Caco-2 (cell line): Measurements from ENCODE around the gene FOXD2. TPM values are rescaled to one million over a fixed set of nuclear protein-coding genes. Genes with fewer than 3 reads are reported as not detected.
A peak's percentile ranks its signal among the peaks of the same experiment; 100 is the strongest.

Source experiments
- BruUV-seq: library from RNA; stranded (reverse); fragments of 400-500 nt; replicated peaks from 2 replicates; lab custom pipeline; 2021; lab: Mats Ljungman, UMichigan
- CTCF ChIA-PET: fragments of 300-600 bp; sonication (Branson Sonifier 250); formaldehyde crosslinking; loops from one replicate; lab custom pipeline; 2022; ENCODE audit warnings: antibody characterized with exemption; lab: Charles Lee
- POLR2A ChIA-PET: fragments of 300-600 bp; sonication (Branson Sonifier 250); formaldehyde crosslinking; loops from one replicate; lab custom pipeline; 2022; ENCODE audit warnings: antibody characterized with exemption; lab: Charles Lee
- DNase-seq, 2 experiments: peaks; one replicate each; pipeline versions ENCODE4 v3.0.0 to v3.0.0-alpha.2; 2020 to 2022
- H3K27me3 ChIP-seq: replicated peaks from 2 replicates; pipeline ENCODE4 v1.6.0; 2011; ENCODE audit warnings: low read length; ENCODE audit not compliant: control insufficient read depth, insufficient read depth
- H3K36me3 ChIP-seq: 2 replicates; pipeline ENCODE4 v1.5.1; 2011; ENCODE audit warnings: low read length; ENCODE audit not compliant: control insufficient read depth, insufficient read depth
- H3K4me1 ChIP-seq: fragments of 250-450 bp; sonication (Bioruptor Pico); 2 replicates; pipeline ENCODE4 v1.5.1; 2020; ENCODE audit warnings: mild to moderate bottlenecking
- H3K4me3 ChIP-seq: 2 replicates; pipeline ENCODE4 v1.5.1; 2011; ENCODE audit warnings: low read depth, mild to moderate bottlenecking, control low read depth, low read length
- H3K9me3 ChIP-seq: fragments of 250-450 bp; sonication (Bioruptor Pico); 2 replicates; pipeline ENCODE4 v1.5.1; 2020; ENCODE audit warnings: mild to moderate bottlenecking, moderate library complexity
- H3K27ac Mint-ChIP-seq: one replicate; pipeline ENCODE4 v1.8.0; 2022; ENCODE audit warnings: mixed read lengths; ENCODE audit not compliant: unreplicated experiment
- H3K27me3 Mint-ChIP-seq: one replicate; pipeline ENCODE4 v1.8.0; 2022; ENCODE audit warnings: mixed read lengths; ENCODE audit not compliant: insufficient read depth, unreplicated experiment
- H3K36me3 Mint-ChIP-seq: one replicate; pipeline ENCODE4 v1.8.0; 2022; ENCODE audit warnings: mild to moderate bottlenecking, mixed read lengths; ENCODE audit not compliant: insufficient read depth, unreplicated experiment
- H3K4me1 Mint-ChIP-seq: one replicate; pipeline ENCODE4 v1.8.0; 2022; ENCODE audit warnings: low read depth, mixed read lengths; ENCODE audit not compliant: unreplicated experiment
- H3K4me3 Mint-ChIP-seq: one replicate; pipeline ENCODE4 v1.8.0; 2022; ENCODE audit warnings: mild to moderate bottlenecking, moderate library complexity, mixed read lengths; ENCODE audit not compliant: unreplicated experiment
- H3K9me3 Mint-ChIP-seq: one replicate; pipeline ENCODE4 v1.8.0; 2022; ENCODE audit warnings: mixed read lengths; ENCODE audit not compliant: unreplicated experiment
- intact Hi-C: fragments of 100-400 bp; cut with micrococcal nuclease; formaldehyde crosslinking; loops from one replicate; pipeline ENCODE4 v1.10.0; 2022; ENCODE audit not compliant: unreplicated experiment
- total RNA-seq: library from RNA; stranded (reverse); gene quantifications from 2 replicates; pipeline ENCODE4 v1.2.3, GENCODE V29; 2022
- TF ChIP-seq, protein P1 (sequence below), 2 experiments: fragments of 200-600 bp in 1 of 2; IDR thresholded peaks; 1 replicate in 1 of 2; 2 replicates in 1 of 2; pipeline versions ENCODE4 v1.5.1 to v1.8.0; 2011 to 2022; ENCODE audit warnings: antibody characterized with exemption in 1 of 2, control low read depth in 1 of 2, inconsistent platforms in 1 of 2, low read depth in 1 of 2, low read length in 1 of 2, mild to moderate bottlenecking in 1 of 2, moderate library complexity in 1 of 2; ENCODE audit not compliant: insufficient read depth in 1 of 2, severe bottlenecking in 1 of 2, unreplicated experiment in 1 of 2

Gene FOXD2
- total RNA-seq, 1 experiment from 2014 or later: 4.6 TPM

DNA sequence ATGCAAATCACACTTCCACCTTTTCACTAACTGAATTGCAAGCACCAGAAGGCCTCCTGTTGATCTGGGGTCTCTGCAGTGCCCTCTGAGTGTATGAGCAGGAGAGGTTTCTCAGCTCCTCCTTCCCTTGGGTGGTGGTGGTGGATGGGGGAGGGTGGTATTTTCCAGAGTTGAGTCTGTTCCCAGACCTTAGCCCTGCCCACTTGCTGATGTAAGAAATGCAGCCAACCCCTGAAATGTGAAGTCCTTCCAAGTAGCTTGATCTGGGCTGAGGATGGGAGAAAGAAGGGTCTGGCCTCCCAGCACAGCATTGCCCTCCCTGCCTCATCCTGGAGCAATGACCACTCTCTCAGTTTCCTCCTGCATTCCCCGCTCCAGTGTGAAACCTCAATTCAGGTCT, 6.3 kb upstream of the FOXD2 start:
- BruUV-seq: no TSS peak
- POLR2A ChIA-PET: no interaction called here
- no peak for DNase-seq
- Histone ChIP-seq H3K9me3 (no peaks in the 10 kb centered on the region), H3K4me3 (no peak overlapping the region), H3K4me1 (no peaks in the 10 kb centered on the region), H3K27me3 (no peaks in the 10 kb centered on the region), H3K36me3 (no peaks in the 10 kb centered on the region)
- Mint-ChIP-seq H3K9me3 (no peaks in the 10 kb centered on the region), H3K4me1 (peaks cover 6% of the 10 kb centered on the region), H3K36me3 (peaks cover 14% of the 10 kb centered on the region), H3K4me3 (no peak overlapping the region), H3K27me3 (no peaks in the 10 kb centered on the region), H3K27ac (no peak overlapping the region)
- TF ChIP-seq, protein P1, sequence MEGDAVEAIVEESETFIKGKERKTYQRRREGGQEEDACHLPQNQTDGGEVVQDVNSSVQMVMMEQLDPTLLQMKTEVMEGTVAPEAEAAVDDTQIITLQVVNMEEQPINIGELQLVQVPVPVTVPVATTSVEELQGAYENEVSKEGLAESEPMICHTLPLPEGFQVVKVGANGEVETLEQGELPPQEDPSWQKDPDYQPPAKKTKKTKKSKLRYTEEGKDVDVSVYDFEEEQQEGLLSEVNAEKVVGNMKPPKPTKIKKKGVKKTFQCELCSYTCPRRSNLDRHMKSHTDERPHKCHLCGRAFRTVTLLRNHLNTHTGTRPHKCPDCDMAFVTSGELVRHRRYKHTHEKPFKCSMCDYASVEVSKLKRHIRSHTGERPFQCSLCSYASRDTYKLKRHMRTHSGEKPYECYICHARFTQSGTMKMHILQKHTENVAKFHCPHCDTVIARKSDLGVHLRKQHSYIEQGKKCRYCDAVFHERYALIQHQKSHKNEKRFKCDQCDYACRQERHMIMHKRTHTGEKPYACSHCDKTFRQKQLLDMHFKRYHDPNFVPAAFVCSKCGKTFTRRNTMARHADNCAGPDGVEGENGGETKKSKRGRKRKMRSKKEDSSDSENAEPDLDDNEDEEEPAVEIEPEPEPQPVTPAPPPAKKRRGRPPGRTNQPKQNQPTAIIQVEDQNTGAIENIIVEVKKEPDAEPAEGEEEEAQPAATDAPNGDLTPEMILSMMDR (IDR thresholded peaks at IDR 0.05; ENCODE audit: insufficient read depth in 1 of 2, low read depth in 1 of 2, low read length in 1 of 2, severe bottlenecking in 1 of 2, unreplicated experiment in 1 of 2): no peak
- intact Hi-C loops: no loop called here
- CTCF ChIA-PET: no interaction called here

DNA sequence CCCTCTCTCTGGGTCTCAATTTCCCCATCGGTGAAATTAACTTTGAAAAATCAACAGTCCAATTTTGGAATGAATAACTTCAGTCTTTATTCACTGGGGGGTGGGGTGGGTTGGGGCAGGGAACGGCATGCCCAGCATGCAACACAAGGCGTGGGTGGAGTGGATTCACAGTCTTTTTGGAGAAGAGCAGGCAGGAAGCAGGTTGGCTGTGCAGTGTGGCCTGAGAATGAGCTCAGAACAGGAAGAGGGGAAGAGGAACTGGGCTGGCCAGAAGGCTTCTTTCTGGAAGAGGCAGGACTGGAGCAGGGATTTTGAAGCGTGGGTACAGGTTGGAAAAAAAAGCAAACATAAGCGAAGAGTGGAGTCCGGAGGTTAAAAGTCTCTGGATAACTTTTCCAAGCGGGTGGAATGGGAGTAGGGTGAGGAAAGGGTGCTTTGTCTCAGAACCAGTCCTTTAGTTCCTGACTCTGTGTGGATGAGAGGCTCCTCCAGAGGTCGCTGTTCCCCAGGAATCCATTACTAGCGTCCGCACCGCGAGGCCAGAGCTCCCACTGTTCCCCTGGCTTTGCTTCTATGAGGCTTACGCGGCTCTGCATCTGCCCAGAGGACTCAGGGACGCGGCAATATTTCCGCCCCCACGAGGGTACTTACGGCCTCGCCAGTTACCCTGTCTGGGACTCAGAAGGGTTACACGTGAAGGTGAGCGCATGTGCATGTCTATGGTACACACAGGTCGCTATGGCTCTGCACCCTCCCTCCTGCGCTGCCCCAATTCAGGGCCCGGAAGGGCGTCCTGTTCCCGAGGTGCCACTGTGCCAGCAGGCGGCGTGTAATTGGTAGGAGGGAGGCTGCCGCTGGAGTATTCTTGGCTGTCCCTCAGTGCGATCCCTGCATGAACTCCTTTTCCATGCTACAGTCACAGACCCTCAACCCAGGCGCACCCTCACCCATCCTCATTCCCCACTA, 5.5 kb upstream of the FOXD2 start:
- intact Hi-C loops: no loop called here
- Mint-ChIP-seq H3K4me3 (no peak overlapping the region), H3K9me3 (no peaks in the 10 kb centered on the region), H3K36me3 (peaks cover 13% of the 10 kb centered on the region), H3K27ac (no peak overlapping the region), H3K27me3 (no peaks in the 10 kb centered on the region), H3K4me1 (peaks cover 6% of the 10 kb centered on the region)
- no peaks in the 10 kb centered on the region for H3K27me3 ChIP-seq
- ChIA-PET POLR2A (no interaction called here), CTCF (interaction anchor here (0.6 to 1.0 kb wide), 3 partner anchors 44 to 765 kb away, joined by 3 to 5 read pairs (median 4); no protein-coding TSS in a partner anchor)
- no peaks in the 10 kb centered on the region for H3K36me3 ChIP-seq
- H3K9me3 ChIP-seq: no peaks in the 10 kb centered on the region
- no TSS peak for BruUV-seq
- H3K4me3 ChIP-seq: no peak overlapping the region
- H3K4me1 ChIP-seq: no peaks in the 10 kb centered on the region
- peak in 1 of 2 experiments; percentile 46 for DNase-seq
- TF ChIP-seq, protein P1 (IDR thresholded peaks at IDR 0.05; ENCODE audit: insufficient read depth in 1 of 2, low read depth in 1 of 2, low read length in 1 of 2, severe bottlenecking in 1 of 2, unreplicated experiment in 1 of 2): peak in 1 of 2 experiments; percentile 33

DNA sequence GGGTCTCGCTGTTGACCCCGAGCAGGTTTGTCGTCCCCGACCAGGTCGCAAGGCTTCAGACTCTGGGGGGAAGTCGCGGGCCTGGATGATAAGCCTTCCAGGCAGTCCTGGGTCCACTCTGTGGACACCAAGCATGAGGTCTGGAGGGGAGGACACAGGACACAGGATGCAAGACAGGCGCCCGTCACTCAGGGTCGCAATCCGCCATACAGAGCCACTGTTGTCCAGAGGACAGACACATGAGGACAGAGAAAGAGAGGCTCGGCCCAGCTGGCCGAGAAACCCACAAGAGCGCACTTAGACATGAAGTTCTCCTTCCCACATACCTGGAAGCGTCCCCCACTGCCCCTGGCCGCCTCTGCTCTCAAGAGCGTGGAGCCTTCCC, 4.8 kb upstream of the FOXD2 start:
- no peaks in the 10 kb centered on the region for H3K27me3 Mint-ChIP-seq
- ChIA-PET CTCF (interaction anchor here (1.0 kb wide), 1 partner anchor 44 kb away, joined by 3 read pairs; no protein-coding TSS in a partner anchor), POLR2A (no interaction called here)
- H3K4me1 Mint-ChIP-seq: peaks cover 6% of the 10 kb centered on the region
- no peak overlapping the region for H3K4me3 Mint-ChIP-seq
- Histone ChIP-seq H3K9me3 (no peaks in the 10 kb centered on the region), H3K36me3 (no peaks in the 10 kb centered on the region), H3K4me3 (no peak overlapping the region), H3K4me1 (no peaks in the 10 kb centered on the region), H3K27me3 (no peaks in the 10 kb centered on the region)
- TF ChIP-seq, protein P1 (IDR thresholded peaks at IDR 0.05; ENCODE audit: insufficient read depth in 1 of 2, low read depth in 1 of 2, low read length in 1 of 2, severe bottlenecking in 1 of 2, unreplicated experiment in 1 of 2): no peak
- DNase-seq: no peak
- peaks cover 8% of the 10 kb centered on the region for H3K36me3 Mint-ChIP-seq
- no TSS peak for BruUV-seq
- no peak overlapping the region for H3K27ac Mint-ChIP-seq
- intact Hi-C loops: no loop called here
- no peaks in the 10 kb centered on the region for H3K9me3 Mint-ChIP-seq
